ENCODE results near the gene SYT1.

SYT1 gene

DNA sequence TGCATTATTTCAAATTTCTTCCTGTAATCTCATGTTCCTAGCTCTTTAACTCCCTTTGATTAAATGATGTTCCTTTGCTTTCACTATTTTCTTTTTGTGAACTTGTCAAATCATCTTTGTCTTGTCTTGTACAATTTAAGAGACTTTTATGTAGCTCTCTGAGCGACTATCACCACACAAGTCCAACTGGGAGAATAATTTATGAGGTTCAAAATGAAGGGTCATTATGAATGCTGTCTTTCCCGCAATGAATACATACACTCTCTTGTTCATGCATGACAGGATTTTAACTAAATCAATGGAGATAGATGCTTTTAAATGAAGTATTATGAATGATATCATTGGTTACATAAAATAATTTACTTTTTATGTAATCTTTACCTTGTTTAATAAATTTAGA lies 418.8 kb downstream of the SYT1 start:
- no peak for TF ChIP-seq POLR2A (IDR thresholded peaks at IDR 0.05; ENCODE audit: low read depth, low read length)
- FAIRE-seq (no peak), DNase-seq (ENCODE audit: insufficient read length, low spot score) (no peak)

DNA sequence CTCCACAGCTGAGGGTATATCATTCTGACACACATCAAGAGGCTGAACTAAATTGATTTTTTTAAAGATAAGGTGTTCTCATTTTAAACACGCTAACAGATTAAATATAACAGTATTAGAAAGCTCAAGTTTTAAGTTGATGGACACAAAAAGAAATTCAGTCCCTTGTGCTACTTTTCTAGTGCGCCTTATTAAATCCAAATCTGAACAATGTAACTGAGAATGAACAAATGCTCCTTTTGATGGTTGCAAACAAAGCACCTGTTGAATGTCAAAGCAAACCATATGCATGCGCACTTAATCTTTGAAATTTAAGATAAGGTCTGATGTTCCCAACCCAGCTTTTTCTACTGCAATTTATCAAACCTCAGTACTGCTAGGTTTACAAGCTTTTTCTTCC lies 424.3 kb downstream of the SYT1 start:
- FAIRE-seq: no peak
- DNase-seq (ENCODE audit: insufficient read length, low spot score): no peak
- no peak for TF ChIP-seq POLR2A (IDR thresholded peaks at IDR 0.05; ENCODE audit: low read depth, low read length)

DNA sequence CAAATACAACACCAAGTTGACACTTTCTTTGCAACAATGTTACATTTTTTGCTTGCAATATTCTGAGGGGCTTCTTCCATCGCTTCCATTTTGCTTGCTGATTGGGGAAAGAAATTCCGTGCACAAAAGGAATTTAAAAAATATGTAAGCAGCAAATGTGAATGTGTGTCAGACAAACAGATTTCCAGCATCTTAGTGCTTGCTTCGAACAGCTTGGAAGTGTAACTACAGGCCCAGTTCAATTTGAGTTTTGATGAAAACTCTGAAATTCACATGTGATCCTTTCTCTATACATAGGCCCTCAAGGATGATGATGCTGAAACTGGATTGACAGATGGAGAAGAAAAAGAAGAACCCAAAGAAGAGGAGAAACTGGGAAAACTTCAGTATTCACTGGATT lies 427.1 kb downstream of the SYT1 start:
- FAIRE-seq (no peak), DNase-seq (ENCODE audit: insufficient read length, low spot score) (no peak)
- no peak for TF ChIP-seq POLR2A (IDR thresholded peaks at IDR 0.05; ENCODE audit: low read depth, low read length)

DNA sequence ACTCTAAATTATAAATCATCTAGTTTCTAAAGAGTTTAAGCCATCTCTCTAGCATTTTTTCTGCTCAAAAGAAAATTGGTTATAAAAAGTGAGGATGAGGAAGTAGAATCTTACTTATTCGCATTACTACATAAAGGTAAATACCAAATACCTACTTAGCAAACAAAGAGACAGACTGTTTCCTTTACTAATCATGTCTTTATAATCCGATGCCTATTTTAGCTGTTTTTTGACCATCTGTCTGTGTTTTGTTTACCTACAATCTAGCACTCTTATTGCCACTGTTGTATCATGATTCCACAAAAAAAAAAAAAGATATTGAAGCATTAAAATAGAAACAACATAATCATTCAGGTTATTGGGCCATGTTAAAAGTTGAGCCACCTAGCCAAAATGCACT lies 430.0 kb downstream of the SYT1 start:
- FAIRE-seq: no peak
- no peak for TF ChIP-seq POLR2A (IDR thresholded peaks at IDR 0.05; ENCODE audit: low read depth, low read length)
- no peak for DNase-seq (ENCODE audit: insufficient read length, low spot score)

DNA sequence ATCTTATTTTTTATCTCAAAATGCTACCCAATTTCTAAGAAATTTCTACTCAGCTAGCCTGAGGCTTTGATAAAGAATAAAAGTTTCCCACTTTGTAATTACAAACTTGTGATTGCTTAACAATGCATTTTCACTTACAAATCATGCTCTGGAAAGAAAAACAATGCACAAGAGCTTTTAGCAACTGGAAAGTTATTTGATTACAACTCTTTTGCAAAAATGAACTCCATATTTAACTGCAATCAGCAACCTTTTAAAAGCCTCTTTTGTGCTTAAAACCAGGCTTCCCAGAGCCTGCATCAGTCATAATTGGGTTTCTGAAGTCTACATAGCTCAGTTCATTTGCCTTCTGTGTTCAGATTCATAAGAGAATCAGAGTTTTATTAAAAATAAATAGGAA lies 431.0 kb downstream of the SYT1 start:
- FAIRE-seq (no peak), DNase-seq (ENCODE audit: insufficient read length, low spot score) (no peak)
- no peak for TF ChIP-seq POLR2A (IDR thresholded peaks at IDR 0.05; ENCODE audit: low read depth, low read length)

DNA sequence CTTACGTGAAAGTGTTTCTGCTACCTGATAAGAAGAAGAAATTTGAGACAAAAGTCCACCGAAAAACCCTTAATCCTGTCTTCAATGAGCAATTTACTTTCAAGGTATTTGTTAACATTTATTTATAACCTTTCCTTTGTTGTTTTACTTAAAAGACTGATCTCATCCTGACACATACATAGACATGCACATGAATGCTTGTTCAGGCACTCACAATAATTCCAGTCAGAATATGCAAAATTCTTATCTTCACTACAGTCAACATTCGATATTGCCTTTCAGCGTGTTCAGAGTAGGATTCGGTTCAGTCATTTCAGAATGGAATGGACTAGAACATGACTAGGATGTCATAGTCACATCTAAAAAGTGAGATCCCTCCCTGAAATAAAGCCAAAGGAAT lies 431.6 kb downstream of the SYT1 start:
- no peak for TF ChIP-seq POLR2A (IDR thresholded peaks at IDR 0.05; ENCODE audit: low read depth, low read length)
- FAIRE-seq (no peak), DNase-seq (ENCODE audit: insufficient read length, low spot score) (no peak)

DNA sequence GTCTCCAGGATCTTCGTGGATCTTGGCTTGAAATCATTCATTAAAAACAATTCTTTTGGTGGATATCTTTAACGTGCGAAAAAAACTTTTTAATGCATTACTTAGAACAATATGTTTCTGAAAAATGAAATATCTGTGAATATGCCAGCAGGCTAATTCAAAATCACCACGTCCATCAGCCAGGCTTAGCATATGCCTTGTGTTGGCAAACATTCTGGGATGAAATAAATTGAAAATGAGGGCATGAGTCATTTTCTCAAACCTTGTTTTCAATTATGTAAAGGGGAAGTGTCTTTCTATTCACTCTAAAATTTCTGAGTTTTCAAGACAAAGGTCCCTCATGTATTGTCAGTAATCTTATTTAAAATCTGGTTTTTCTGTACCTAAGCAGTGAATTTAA lies 432.3 kb downstream of the SYT1 start:
- no peak for TF ChIP-seq POLR2A (IDR thresholded peaks at IDR 0.05; ENCODE audit: low read depth, low read length)
- DNase-seq (ENCODE audit: insufficient read length, low spot score) (no peak), FAIRE-seq (no peak)

DNA sequence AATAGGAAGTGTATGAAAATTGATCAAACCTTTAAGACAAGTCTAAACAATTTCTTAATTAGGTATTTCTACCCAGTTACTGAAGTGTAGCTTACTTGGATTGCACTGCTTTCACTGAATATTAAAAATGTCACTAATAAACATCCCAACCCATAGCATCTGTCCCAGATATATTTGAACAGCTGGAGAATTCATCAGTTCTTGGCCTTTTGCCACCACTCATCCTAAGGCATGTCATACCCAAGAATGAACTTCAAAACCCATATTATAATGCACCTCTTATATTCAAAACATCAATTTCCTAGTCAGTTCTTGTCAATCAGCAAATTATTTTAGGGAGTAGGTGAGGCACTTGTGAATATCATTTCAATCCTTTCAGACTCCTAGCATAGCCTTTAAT lies 433.9 kb downstream of the SYT1 start:
- FAIRE-seq (no peak), DNase-seq (ENCODE audit: insufficient read length, low spot score) (no peak)
- no peak for TF ChIP-seq POLR2A (IDR thresholded peaks at IDR 0.05; ENCODE audit: low read depth, low read length)

DNA sequence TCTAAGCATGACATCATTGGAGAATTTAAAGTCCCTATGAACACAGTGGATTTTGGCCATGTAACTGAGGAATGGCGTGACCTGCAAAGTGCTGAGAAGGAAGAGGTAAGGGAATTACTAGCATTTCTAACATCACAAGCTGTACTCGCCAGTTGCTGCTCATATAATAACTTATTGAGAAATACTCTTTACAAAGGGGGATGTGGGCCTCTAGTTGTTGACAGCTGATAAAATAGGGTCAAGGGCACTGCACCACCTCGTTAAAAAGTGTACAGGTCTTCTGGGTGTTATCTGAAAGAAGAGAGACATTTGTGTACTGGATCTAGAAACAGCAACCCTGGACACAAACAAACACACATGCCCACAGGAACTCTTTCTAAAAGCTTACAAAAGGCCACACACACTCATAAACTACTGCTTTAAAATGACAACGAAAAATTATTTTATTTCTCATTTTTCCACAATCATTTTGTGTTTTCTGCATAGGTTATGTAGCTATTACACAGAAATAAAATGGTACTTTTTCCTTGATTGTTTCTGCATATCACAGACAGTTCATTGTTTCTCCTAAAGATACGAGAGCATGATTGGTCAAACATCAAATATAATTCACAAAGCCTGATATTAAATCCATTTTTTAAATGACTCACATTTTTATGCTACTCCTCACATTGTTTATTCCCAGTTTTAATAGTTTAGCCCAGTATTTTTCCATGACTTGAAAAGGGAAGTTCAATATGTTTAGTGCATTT lies 435.0 kb downstream of the SYT1 start:
- peak; percentile 27 for FAIRE-seq
- DNase-seq (ENCODE audit: insufficient read length, low spot score): no peak
- TF ChIP-seq POLR2A (IDR thresholded peaks at IDR 0.05; ENCODE audit: low read depth, low read length): no peak

DNA sequence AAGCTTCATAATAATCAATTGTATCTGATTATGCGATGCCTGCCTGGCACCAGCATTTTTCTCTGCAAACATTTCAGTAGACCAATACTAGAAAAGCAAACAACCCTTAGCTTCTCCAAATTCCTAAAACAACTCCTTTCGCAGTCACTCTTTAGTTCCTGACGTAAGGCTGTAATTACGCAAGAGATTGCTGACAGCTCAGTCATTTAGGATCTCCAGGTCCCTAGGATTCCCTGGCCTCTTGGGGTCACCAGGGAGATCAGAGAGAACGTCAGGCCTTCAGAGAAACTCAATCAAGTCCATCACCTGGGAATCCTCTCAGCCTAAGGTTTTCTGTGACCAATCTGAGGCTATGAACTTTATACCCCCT lies 435.6 kb downstream of the SYT1 start:
- FAIRE-seq (no peak), DNase-seq (ENCODE audit: insufficient read length, low spot score) (no peak)
- TF ChIP-seq POLR2A (IDR thresholded peaks at IDR 0.05; ENCODE audit: low read depth, low read length): no peak

DNA sequence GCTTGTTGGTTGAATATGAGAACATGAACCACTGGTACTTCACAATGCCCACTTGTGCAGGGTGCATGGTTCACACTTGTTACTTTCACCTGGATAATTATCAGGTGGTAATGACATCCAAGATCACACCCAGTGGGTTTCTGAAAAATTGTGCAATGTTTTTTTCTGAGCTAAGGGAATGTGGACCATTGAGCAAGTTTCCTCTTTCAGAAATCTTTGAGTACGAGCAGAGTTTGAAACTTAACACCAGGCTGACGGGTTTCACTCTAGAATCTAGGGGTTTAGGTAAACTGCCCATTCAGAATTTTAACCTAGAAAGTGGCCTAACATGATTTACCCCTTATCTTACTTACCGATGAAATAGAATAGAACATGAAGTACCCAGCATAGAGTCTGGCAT lies 436.6 kb downstream of the SYT1 start:
- FAIRE-seq: no peak
- DNase-seq (ENCODE audit: insufficient read length, low spot score): no peak
- no peak for TF ChIP-seq POLR2A (IDR thresholded peaks at IDR 0.05; ENCODE audit: low read depth, low read length)

DNA sequence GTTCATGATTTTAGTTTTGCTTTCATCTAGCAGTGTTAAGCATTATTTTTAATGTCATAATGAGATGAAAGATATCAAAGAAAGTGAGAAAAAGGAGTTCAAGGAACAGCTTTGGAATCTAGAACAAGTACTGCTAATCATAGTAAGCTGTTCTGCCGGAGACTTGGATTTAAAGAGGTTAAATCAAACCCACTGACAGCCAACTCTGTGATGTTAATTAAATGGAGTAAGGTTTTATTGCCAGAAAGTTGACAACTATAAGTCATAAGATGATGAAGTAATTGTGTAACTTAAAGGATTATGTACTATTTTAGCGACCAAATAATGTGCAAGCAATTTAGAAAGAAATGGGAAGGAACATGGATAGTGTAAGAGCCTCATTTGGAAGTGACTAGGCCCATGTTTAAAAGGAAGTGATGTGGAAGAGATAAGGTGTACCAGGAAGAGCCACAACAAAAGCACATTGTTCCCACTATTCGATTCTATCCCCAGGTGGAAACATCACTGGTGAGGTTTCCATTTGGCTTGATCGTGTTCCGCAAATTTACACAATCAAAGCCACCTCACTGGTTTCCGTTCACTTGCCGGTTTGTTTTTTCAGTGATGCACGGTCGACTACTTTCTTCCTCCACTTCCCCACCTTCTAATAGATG lies 437.7 kb downstream of the SYT1 start:
- no peak for TF ChIP-seq POLR2A (IDR thresholded peaks at IDR 0.05; ENCODE audit: low read depth, low read length)
- FAIRE-seq: no peak
- no peak for DNase-seq (ENCODE audit: insufficient read length, low spot score)

DNA sequence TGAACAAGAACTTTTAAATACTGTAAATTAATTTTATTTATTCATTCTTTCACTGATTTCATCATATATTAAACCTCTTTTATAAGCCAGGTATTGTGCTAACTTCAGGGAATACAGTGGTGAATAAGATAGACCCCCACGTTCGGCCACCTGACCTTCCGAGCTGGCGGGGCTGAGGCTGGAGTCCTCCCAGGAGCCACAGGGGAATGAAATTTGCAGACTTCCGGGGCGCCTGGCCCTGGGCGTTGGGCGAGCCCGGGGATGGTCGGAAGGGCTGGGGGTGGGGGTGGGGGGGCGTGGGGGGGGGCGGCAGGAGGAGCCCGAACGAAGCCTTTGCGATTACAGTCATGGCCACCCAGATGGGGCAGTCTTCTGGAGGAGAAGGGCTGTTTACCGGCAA lies 442.8 kb downstream of the SYT1 start:
- FAIRE-seq (no peak), DNase-seq (ENCODE audit: insufficient read length, low spot score) (no peak)

DNA sequence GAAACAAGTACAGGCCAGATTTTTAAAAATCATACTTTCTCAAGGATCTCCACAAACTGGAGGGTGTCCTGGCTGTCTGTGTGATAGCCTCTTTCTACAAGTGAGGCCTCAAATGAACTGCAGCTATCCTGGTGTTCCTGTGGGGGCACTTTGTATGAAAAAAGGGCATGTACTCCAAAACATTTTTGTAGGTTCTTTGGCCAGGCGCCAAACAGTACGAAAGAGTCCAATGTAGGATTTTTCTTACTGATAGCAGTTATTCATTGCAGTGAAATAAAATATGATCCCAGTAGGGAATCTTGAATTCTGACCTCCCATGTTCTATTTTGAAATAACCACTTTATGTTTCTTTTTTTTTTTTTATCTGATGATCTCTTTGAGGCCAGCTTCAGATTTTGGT lies 444.5 kb downstream of the SYT1 start:
- TF ChIP-seq POLR2A (IDR thresholded peaks at IDR 0.05; ENCODE audit: low read depth, low read length): no peak
- FAIRE-seq: no peak

More for the DNA sequence above, 442.8 kb downstream of the SYT1 start:
- TF ChIP-seq POLR2A (IDR thresholded peaks at IDR 0.05; ENCODE audit: low read depth, low read length): no peak

DNA sequence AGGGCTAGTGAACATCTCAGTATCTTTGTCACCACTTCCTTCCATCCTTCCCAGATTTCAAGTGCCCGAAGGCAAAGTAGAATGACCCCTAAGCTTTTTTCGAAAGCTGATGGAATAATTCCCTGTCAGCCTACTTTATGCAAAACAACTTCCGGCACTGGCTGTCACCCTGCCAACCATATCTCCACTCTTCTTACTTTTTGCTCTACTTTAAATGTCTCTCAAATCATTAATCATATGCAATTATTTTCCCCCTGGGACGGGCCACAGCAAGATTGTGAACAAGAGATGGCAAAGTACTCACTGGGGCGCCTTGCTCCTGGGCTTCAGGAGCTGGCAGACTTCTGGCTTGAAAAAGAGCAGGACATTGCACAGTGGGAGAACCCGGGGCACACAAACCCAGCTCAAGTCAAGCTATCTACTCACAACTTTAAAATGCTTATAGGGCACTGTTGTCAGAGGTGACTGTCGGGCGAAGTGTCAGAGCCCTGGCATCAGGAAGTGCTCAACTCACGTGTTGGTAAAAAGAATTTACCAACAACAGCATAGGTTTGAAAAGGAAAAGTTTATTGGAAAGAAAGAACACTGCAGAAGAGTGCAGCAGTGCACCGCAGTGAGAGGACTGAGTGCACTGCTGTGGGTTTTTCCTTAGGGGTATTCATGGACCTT lies 452.7 kb downstream of the SYT1 start:
- TF ChIP-seq POLR2A (IDR thresholded peaks at IDR 0.05; ENCODE audit: low read depth, low read length): no peak
- FAIRE-seq (no peak), DNase-seq (ENCODE audit: insufficient read length, low spot score) (no peak)

More for the DNA sequence above, 444.5 kb downstream of the SYT1 start:
- no peak for DNase-seq (ENCODE audit: insufficient read length, low spot score)

All from H54 (cell line).